ENCODE results near the gene DRAM1.

GRCh38 chr12:101948365-101948764 is 71.0 kb downstream of the DRAM1 start:
- TF ChIP-seq SRSF1 (IDR thresholded peaks at IDR 0.05; ENCODE audit: low read depth, low read length) = no peak
- no peak for TF ChIP-seq HOMEZ (CRISPR knock-in tag; IDR thresholded peaks at IDR 0.05)
- no peak for TF ChIP-seq MTA3 (IDR thresholded peaks at IDR 0.05; ENCODE audit: borderline replicate concordance)
- no peak for TF ChIP-seq ZNF121 (CRISPR knock-in tag; conservative IDR thresholded peaks at IDR 0.05)
- no peak for TF ChIP-seq ZNF143 (CRISPR knock-in tag; IDR thresholded peaks at IDR 0.05)
- TF ChIP-seq PHB2 (IDR thresholded peaks at IDR 0.05; ENCODE audit: low read depth) = no peak
- no peak for TF ChIP-seq ATF3 (IDR thresholded peaks at IDR 0.05)
- TF ChIP-seq ATF3 (CRISPR knock-in tag; conservative IDR thresholded peaks at IDR 0.05) = no peak

Data from K562 (cell line).